PC-3 (cell line): ENCODE measurements around the gene TMEM270. TPM values are rescaled to one million over a fixed set of nuclear protein-coding genes. Genes with fewer than 3 reads are reported as not detected.

Source experiments
- ATAC-seq: fragments of 200-7000 bp; cut with Tn5 transposase; 2 replicates; pipeline ENCODE4 v1.9.1; 2020; ENCODE audit warnings: mild to moderate bottlenecking, moderate library complexity
- BruUV-seq: library from RNA; stranded (reverse); fragments of 400-500 nt; replicated peaks from 2 replicates; lab custom pipeline; 2021; lab: Mats Ljungman, UMichigan
- CTCF ChIA-PET: fragments of 300-600 bp; sonication (Branson Sonifier 250); formaldehyde crosslinking; loops from one replicate; lab custom pipeline; 2022; ENCODE audit warnings: antibody characterized with exemption; lab: Charles Lee
- POLR2A ChIA-PET: fragments of 300-600 bp; sonication (Branson Sonifier 250); formaldehyde crosslinking; loops from one replicate; lab custom pipeline; 2022; ENCODE audit warnings: antibody characterized with exemption; ENCODE audit not compliant: unreplicated experiment; lab: Charles Lee
- DNase-seq: peaks from one replicate; pipeline ENCODE4 v3.0.0-alpha.2; 2015
- H2AFZ ChIP-seq: fragments of 300-600 bp; sonication (generic); 2 replicates; pipeline ENCODE4 v1.6.0; 2016; ENCODE audit warnings: antibody characterized with exemption, low read length
- H3F3A ChIP-seq: fragments of 300-600 bp; sonication (generic); one replicate; pipeline ENCODE4 v1.6.0; 2017; ENCODE audit warnings: antibody characterized with exemption, low read length, control low read depth, mild to moderate bottlenecking; ENCODE audit not compliant: unreplicated experiment
- H3K27ac ChIP-seq: fragments of 300-600 bp; sonication (generic); 2 replicates; pipeline ENCODE4 v1.5.1; 2016; ENCODE audit warnings: mild to moderate bottlenecking, low read length
- H3K27me3 ChIP-seq: fragments of 300-600 bp; sonication (generic); 2 replicates; pipeline ENCODE4 v1.6.1; 2016; ENCODE audit warnings: low read length, mixed read lengths
- H3K36me3 ChIP-seq: fragments of 300-600 bp; sonication (generic); 2 replicates; pipeline ENCODE4 v1.6.1; 2016; ENCODE audit warnings: low read depth, mixed run types, low read length, mixed read lengths
- H3K4me1 ChIP-seq: fragments of 300-600 bp; sonication (generic); 2 replicates; pipeline ENCODE4 v1.5.1; 2016; ENCODE audit warnings: low read length; ENCODE audit not compliant: insufficient read depth
- H3K4me2 ChIP-seq: fragments of 300-600 bp; sonication (generic); 2 replicates; pipeline ENCODE4 v1.6.0; 2016; ENCODE audit warnings: low read length
- H3K4me3 ChIP-seq: fragments of 300-600 bp; sonication (generic); 2 replicates; pipeline ENCODE4 v1.5.1; 2016; ENCODE audit warnings: mild to moderate bottlenecking, low read length, mixed read lengths
- H3K79me2 ChIP-seq: fragments of 300-600 bp; sonication (generic); 2 replicates; pipeline ENCODE4 v1.6.1; 2017; ENCODE audit warnings: low read length, mixed read lengths
- H3K9ac ChIP-seq: fragments of 300-600 bp; sonication (generic); 2 replicates; pipeline ENCODE4 v1.6.0; 2016; ENCODE audit warnings: mild to moderate bottlenecking, low read length
- H3K9me2 ChIP-seq: fragments of 300-600 bp; sonication (generic); replicated peaks from 2 replicates; pipeline ENCODE4 v1.6.1; 2016; ENCODE audit warnings: mixed run types, low read length, mixed read lengths
- H3K9me3 ChIP-seq: fragments of 300-600 bp; sonication (generic); 2 replicates; pipeline ENCODE4 v1.6.1; 2016; ENCODE audit warnings: low read length, mixed read lengths
- H4K20me1 ChIP-seq: fragments of 300-600 bp; sonication (generic); 2 replicates; pipeline ENCODE4 v1.6.1; 2016; ENCODE audit warnings: low read length, mixed read lengths
- CTCF ChIP-seq: fragments of 300-600 bp; sonication (generic); conservative IDR thresholded peaks from 2 replicates; pipeline ENCODE4 v1.5.1; 2017; ENCODE audit warnings: antibody characterized with exemption, low read depth, mild to moderate bottlenecking, low read length
- EZH2 ChIP-seq: fragments of 300-600 bp; sonication (generic); IDR thresholded peaks from one replicate; pipeline ENCODE4 v1.6.1; 2017; ENCODE audit warnings: antibody characterized with exemption, mild to moderate bottlenecking, low read length; ENCODE audit not compliant: unreplicated experiment
- EZH2phosphoT487 ChIP-seq: fragments of 300-600 bp; sonication (generic); IDR thresholded peaks from 2 replicates; pipeline ENCODE4 v1.6.1; 2018; ENCODE audit warnings: mild to moderate bottlenecking, antibody characterized with exemption, low read length, borderline replicate concordance
- intact Hi-C: fragments of 100-400 bp; cut with micrococcal nuclease; formaldehyde crosslinking; loops from 2 replicates; pipeline ENCODE4 v1.9.0; 2023
- total RNA-seq: library from RNA; depleted of rRNA; stranded (reverse); fragments of >200 nt; gene quantifications from 2 replicates; pipeline ENCODE4 v1.2.3, GENCODE V29; 2014

Gene TMEM270
- total RNA-seq, 1 experiment from 2014 or later: not detected

- Histone ChIP-seq H3K4me2 (no peak overlapping the region), H3F3A (no peaks in the 10 kb centered on the region), H3K27me3 (no peaks in the 10 kb centered on the region), H3K27ac (no peak overlapping the region), H3K4me1 (no peaks in the 10 kb centered on the region), H3K4me3 (no peak overlapping the region), H3K9me2 (no peaks in the 10 kb centered on the region), H2AFZ (no peak overlapping the region), H3K79me2 (no peaks in the 10 kb centered on the region), H3K9me3 (no peaks in the 10 kb centered on the region), H3K36me3 (no peaks in the 10 kb centered on the region), H4K20me1 (no peaks in the 10 kb centered on the region), H3K9ac (no peak overlapping the region)
- no TSS peak for BruUV-seq
- ChIA-PET CTCF (no interaction called here), POLR2A (no interaction called here)
- intact Hi-C loops: no loop called here
- no peak for ATAC-seq
- DNase-seq: no peak
- TF ChIP-seq EZH2phosphoT487 (no peak), EZH2 (no peak), CTCF (no peak)
Measured at GRCh38 chr7:73909051-73909941, 48.3 kb downstream of the TMEM270 start.

- Histone ChIP-seq H3K9ac (no peak overlapping the region), H2AFZ (no peak overlapping the region), H4K20me1 (no peaks in the 10 kb centered on the region), H3K9me3 (no peaks in the 10 kb centered on the region), H3K27ac (no peak overlapping the region), H3K36me3 (no peaks in the 10 kb centered on the region), H3K4me3 (no peak overlapping the region), H3K79me2 (no peaks in the 10 kb centered on the region), H3K4me2 (no peak overlapping the region), H3K27me3 (no peaks in the 10 kb centered on the region), H3F3A (no peaks in the 10 kb centered on the region), H3K4me1 (no peaks in the 10 kb centered on the region), H3K9me2 (no peaks in the 10 kb centered on the region)
- intact Hi-C loops: no loop called here
- CTCF ChIA-PET: no interaction called here
- TF ChIP-seq CTCF (no peak), EZH2 (no peak), EZH2phosphoT487 (no peak)
- ATAC-seq (no peak), DNase-seq (no peak)
- BruUV-seq: no TSS peak
- POLR2A ChIA-PET: no interaction called here
Measured at GRCh38 chr7:73909996-73910395, 49.0 kb downstream of the TMEM270 start.

GRCh38 chr7:73912223-73912622 is 51.3 kb downstream of the TMEM270 start:
- Histone ChIP-seq H3K79me2 (no peaks in the 10 kb centered on the region), H3K4me3 (no peak overlapping the region), H3K4me1 (0 out of 2 replicates have a peak, but pooled peaks cover 7% of the 10 kb centered on the region), H3K27me3 (no peaks in the 10 kb centered on the region), H2AFZ (no peak overlapping the region), H3K36me3 (no peaks in the 10 kb centered on the region), H3K4me2 (no peak overlapping the region), H3K9me2 (no peaks in the 10 kb centered on the region), H3K9ac (no peak overlapping the region), H3K27ac (no peak overlapping the region), H3K9me3 (no peaks in the 10 kb centered on the region), H3F3A (no peaks in the 10 kb centered on the region), H4K20me1 (no peaks in the 10 kb centered on the region)
- DNase-seq: no peak
- intact Hi-C loops: no loop called here
- ChIA-PET POLR2A (no interaction called here), CTCF (no interaction called here)
- no TSS peak for BruUV-seq
- no peak for TF ChIP-seq CTCF
- ATAC-seq: no peak
